Caco-2 (cell line): Measurements from ENCODE around the gene ABCD1. TPM values are rescaled to one million over a fixed set of nuclear protein-coding genes. Genes with fewer than 3 reads are reported as not detected.

Experiments
- BruUV-seq: library from RNA; stranded (reverse); fragments of 400-500 nt; replicated peaks from 2 replicates; lab custom pipeline; 2021; lab: Mats Ljungman, UMichigan
- CTCF ChIA-PET: fragments of 300-600 bp; sonication (Branson Sonifier 250); formaldehyde crosslinking; loops from one replicate; lab custom pipeline; 2022; ENCODE audit warnings: antibody characterized with exemption; lab: Charles Lee
- POLR2A ChIA-PET: fragments of 300-600 bp; sonication (Branson Sonifier 250); formaldehyde crosslinking; loops from one replicate; lab custom pipeline; 2022; ENCODE audit warnings: antibody characterized with exemption; lab: Charles Lee
- DNase-seq, 2 experiments: peaks; one replicate each; pipeline versions ENCODE4 v3.0.0 to v3.0.0-alpha.2; 2020 to 2022
- H3K27me3 ChIP-seq: replicated peaks from 2 replicates; pipeline ENCODE4 v1.6.0; 2011; ENCODE audit warnings: low read length; ENCODE audit not compliant: control insufficient read depth, insufficient read depth
- H3K36me3 ChIP-seq: 2 replicates; pipeline ENCODE4 v1.5.1; 2011; ENCODE audit warnings: low read length; ENCODE audit not compliant: control insufficient read depth, insufficient read depth
- H3K4me1 ChIP-seq: fragments of 250-450 bp; sonication (Bioruptor Pico); 2 replicates; pipeline ENCODE4 v1.5.1; 2020; ENCODE audit warnings: mild to moderate bottlenecking
- H3K4me3 ChIP-seq: 2 replicates; pipeline ENCODE4 v1.5.1; 2011; ENCODE audit warnings: low read depth, mild to moderate bottlenecking, control low read depth, low read length
- H3K9me3 ChIP-seq: fragments of 250-450 bp; sonication (Bioruptor Pico); 2 replicates; pipeline ENCODE4 v1.5.1; 2020; ENCODE audit warnings: mild to moderate bottlenecking, moderate library complexity
- H3K27ac Mint-ChIP-seq: one replicate; pipeline ENCODE4 v1.8.0; 2022; ENCODE audit warnings: mixed read lengths; ENCODE audit not compliant: unreplicated experiment
- H3K27me3 Mint-ChIP-seq: one replicate; pipeline ENCODE4 v1.8.0; 2022; ENCODE audit warnings: mixed read lengths; ENCODE audit not compliant: insufficient read depth, unreplicated experiment
- H3K36me3 Mint-ChIP-seq: one replicate; pipeline ENCODE4 v1.8.0; 2022; ENCODE audit warnings: mild to moderate bottlenecking, mixed read lengths; ENCODE audit not compliant: insufficient read depth, unreplicated experiment
- H3K4me1 Mint-ChIP-seq: one replicate; pipeline ENCODE4 v1.8.0; 2022; ENCODE audit warnings: low read depth, mixed read lengths; ENCODE audit not compliant: unreplicated experiment
- H3K4me3 Mint-ChIP-seq: one replicate; pipeline ENCODE4 v1.8.0; 2022; ENCODE audit warnings: mild to moderate bottlenecking, moderate library complexity, mixed read lengths; ENCODE audit not compliant: unreplicated experiment
- H3K9me3 Mint-ChIP-seq: one replicate; pipeline ENCODE4 v1.8.0; 2022; ENCODE audit warnings: mixed read lengths; ENCODE audit not compliant: unreplicated experiment
- intact Hi-C: fragments of 100-400 bp; cut with micrococcal nuclease; formaldehyde crosslinking; loops from one replicate; pipeline ENCODE4 v1.10.0; 2022; ENCODE audit not compliant: unreplicated experiment
- total RNA-seq: library from RNA; stranded (reverse); gene quantifications from 2 replicates; pipeline ENCODE4 v1.2.3, GENCODE V29; 2022
- TF ChIP-seq, protein P1 (sequence below), 2 experiments: fragments of 200-600 bp in 1 of 2; IDR thresholded peaks; 1 replicate in 1 of 2; 2 replicates in 1 of 2; pipeline versions ENCODE4 v1.5.1 to v1.8.0; 2011 to 2022; ENCODE audit warnings: antibody characterized with exemption in 1 of 2, control low read depth in 1 of 2, inconsistent platforms in 1 of 2, low read depth in 1 of 2, low read length in 1 of 2, mild to moderate bottlenecking in 1 of 2, moderate library complexity in 1 of 2; ENCODE audit not compliant: insufficient read depth in 1 of 2, severe bottlenecking in 1 of 2, unreplicated experiment in 1 of 2

ABCD1 gene
- total RNA-seq, 1 experiment from 2014 or later, result 4.3 TPM

- no peak overlapping the region for H3K27ac Mint-ChIP-seq
- H3K9me3 ChIP-seq, result no peaks in the 10 kb centered on the region
- H3K4me1 ChIP-seq, result no peaks in the 10 kb centered on the region
- POLR2A ChIA-PET, result no interaction called here
- intact Hi-C loops, result no loop called here
- no peaks in the 10 kb centered on the region for H3K27me3 ChIP-seq
- no peaks in the 10 kb centered on the region for H3K36me3 ChIP-seq
- H3K27me3 Mint-ChIP-seq, result no peaks in the 10 kb centered on the region
- no peak overlapping the region for H3K4me3 Mint-ChIP-seq
- no peak for DNase-seq
- CTCF ChIA-PET, result no interaction called here
- H3K4me3 ChIP-seq, result peak overlapping the region; percentile 31
- H3K9me3 Mint-ChIP-seq, result no peaks in the 10 kb centered on the region
- BruUV-seq, result no TSS peak
- H3K4me1 Mint-ChIP-seq, result no peaks in the 10 kb centered on the region
- H3K36me3 Mint-ChIP-seq, result peaks cover 10% of the 10 kb centered on the region
- TF ChIP-seq, protein P1, sequence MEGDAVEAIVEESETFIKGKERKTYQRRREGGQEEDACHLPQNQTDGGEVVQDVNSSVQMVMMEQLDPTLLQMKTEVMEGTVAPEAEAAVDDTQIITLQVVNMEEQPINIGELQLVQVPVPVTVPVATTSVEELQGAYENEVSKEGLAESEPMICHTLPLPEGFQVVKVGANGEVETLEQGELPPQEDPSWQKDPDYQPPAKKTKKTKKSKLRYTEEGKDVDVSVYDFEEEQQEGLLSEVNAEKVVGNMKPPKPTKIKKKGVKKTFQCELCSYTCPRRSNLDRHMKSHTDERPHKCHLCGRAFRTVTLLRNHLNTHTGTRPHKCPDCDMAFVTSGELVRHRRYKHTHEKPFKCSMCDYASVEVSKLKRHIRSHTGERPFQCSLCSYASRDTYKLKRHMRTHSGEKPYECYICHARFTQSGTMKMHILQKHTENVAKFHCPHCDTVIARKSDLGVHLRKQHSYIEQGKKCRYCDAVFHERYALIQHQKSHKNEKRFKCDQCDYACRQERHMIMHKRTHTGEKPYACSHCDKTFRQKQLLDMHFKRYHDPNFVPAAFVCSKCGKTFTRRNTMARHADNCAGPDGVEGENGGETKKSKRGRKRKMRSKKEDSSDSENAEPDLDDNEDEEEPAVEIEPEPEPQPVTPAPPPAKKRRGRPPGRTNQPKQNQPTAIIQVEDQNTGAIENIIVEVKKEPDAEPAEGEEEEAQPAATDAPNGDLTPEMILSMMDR (IDR thresholded peaks at IDR 0.05; ENCODE audit: insufficient read depth in 1 of 2, low read depth in 1 of 2, low read length in 1 of 2, severe bottlenecking in 1 of 2, unreplicated experiment in 1 of 2), result no peak
Observed at GRCh38 chrX:153688506-153688905, 36.1 kb upstream of the ABCD1 start.

DNA sequence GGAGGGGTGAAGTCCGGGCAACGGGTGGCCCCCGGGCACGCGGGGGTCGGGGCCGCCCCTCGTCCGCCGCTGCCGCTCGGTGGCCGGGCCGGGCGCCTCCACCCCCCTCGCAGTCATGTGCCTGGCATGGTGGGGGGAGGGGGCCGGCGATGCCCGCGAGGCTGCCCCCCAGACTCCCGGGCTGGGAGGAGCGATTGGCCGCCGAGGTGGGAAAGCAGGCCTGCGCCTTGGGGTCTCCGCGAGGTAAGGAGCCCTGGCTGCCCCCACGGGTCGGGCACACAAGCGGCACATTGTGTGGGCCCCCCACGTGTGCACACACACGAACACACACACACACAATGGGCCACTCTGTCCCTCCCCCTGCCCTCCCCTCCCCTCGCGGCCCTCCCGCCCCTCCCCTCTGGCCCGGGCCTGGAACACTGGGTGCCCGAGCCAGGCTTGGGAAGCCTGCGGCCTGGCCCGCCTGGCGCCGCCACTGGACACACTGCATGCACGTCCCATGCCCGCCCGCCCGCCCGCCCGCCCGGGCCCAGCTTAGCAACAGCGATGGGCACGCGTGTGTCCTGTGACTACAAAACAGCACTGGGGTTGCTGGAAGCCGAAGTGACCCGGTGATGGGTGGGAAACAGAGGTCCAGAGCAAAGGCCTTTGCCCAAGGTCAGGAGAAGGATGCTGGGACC, 35.6 kb upstream of the ABCD1 start:
- POLR2A ChIA-PET, result no interaction called here
- TF ChIP-seq, protein P1 (IDR thresholded peaks at IDR 0.05; ENCODE audit: insufficient read depth in 1 of 2, low read depth in 1 of 2, low read length in 1 of 2, severe bottlenecking in 1 of 2, unreplicated experiment in 1 of 2), result no peak
- Histone ChIP-seq H3K27me3 (no peaks in the 10 kb centered on the region), H3K4me1 (no peaks in the 10 kb centered on the region), H3K36me3 (no peaks in the 10 kb centered on the region), H3K4me3 (peak overlapping the region; percentile 23), H3K9me3 (no peaks in the 10 kb centered on the region)
- no peak for DNase-seq
- BruUV-seq, result no TSS peak
- H3K4me3 Mint-ChIP-seq, result peak overlapping the region; percentile 24
- no peaks in the 10 kb centered on the region for H3K27me3 Mint-ChIP-seq
- H3K4me1 Mint-ChIP-seq, result no peaks in the 10 kb centered on the region
- no peaks in the 10 kb centered on the region for H3K9me3 Mint-ChIP-seq
- peaks cover 14% of the 10 kb centered on the region for H3K36me3 Mint-ChIP-seq
- H3K27ac Mint-ChIP-seq, result no peak overlapping the region
- CTCF ChIA-PET, result no interaction called here
- intact Hi-C loops, result no loop called here

DNA sequence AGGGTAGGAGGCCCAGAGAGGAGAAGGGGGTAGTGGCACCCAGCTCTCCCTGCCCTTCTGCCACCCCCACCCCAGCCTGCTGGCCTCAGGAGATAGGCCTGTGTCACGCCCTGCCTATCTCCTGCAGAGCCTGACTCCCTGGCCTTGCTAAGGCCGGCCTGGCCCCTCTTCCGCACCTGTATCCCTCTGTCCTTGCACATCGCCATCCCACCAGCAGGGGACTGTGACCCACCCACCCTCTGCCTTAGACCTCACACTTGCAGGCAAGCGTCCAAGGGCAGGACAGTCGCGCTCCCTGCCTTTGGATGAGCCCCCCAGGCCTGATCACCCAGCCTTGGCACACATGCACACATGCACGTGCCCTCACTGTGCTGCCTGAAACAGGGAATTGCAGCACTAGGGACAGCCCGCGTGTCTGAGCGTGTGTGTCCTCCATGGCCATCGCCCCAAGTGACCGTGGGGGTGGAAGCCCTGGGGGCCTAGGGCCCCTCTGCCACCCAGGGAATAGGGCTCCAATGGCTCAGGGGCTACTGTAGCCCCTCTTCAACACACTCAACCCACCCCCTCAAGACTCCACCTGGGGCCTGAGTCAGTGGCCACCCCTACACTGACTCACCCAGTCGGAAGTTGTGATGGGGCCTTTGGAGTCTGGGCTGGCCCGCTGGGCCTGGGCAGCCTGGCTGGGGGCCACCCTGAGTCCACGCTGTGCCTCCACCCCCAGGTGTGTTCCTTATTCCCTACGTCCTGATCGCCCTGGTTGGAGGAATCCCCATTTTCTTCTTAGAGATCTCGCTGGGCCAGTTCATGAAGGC, 34.8 kb upstream of the ABCD1 start:
- Histone ChIP-seq H3K4me3 (no peak overlapping the region), H3K36me3 (no peaks in the 10 kb centered on the region), H3K4me1 (no peaks in the 10 kb centered on the region), H3K27me3 (no peaks in the 10 kb centered on the region), H3K9me3 (no peaks in the 10 kb centered on the region)
- intact Hi-C loops, result no loop called here
- peaks cover 18% of the 10 kb centered on the region for H3K36me3 Mint-ChIP-seq
- H3K4me3 Mint-ChIP-seq, result peak overlapping the region; percentile 24
- BruUV-seq, result TSS peak; percentile 56
- no peak for DNase-seq
- no peaks in the 10 kb centered on the region for H3K9me3 Mint-ChIP-seq
- H3K27me3 Mint-ChIP-seq, result no peaks in the 10 kb centered on the region
- ChIA-PET POLR2A (no interaction called here), CTCF (no interaction called here)
- TF ChIP-seq, protein P1 (IDR thresholded peaks at IDR 0.05; ENCODE audit: insufficient read depth in 1 of 2, low read depth in 1 of 2, low read length in 1 of 2, severe bottlenecking in 1 of 2, unreplicated experiment in 1 of 2), result no peak
- H3K4me1 Mint-ChIP-seq, result no peaks in the 10 kb centered on the region
- no peak overlapping the region for H3K27ac Mint-ChIP-seq
